ENCODE results near the gene COBL. TPM values are rescaled to one million over a fixed set of nuclear protein-coding genes. Genes with fewer than 3 reads are reported as not detected.

COBL gene
- total and polyA plus RNA-seq, 2 of the 8 experiments (the other 6 are each of a cell fraction or from before 2014, with no cell fraction given), result 13.8 to 40.4 TPM

DNA sequence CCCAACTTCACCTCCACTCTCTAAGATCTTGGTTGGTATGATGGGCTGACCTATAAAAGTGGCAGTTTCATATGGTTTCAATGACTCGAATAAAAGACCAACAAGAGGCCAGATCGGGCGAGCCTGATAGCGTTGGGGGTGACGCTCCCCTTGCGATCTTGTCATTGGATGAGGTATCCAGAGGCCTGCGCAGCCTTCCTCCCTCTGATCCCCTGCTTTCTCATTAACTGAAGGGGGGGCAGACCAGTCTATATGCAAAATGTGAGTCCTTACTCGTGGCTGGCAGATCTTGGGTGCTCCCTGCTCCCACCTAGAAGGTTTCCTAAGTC, 937 bp upstream of the COBL start:
- DNase-seq (ENCODE audit: low read depth in 1 of 2, low spot score in 2 of 2) (no peak), FAIRE-seq (no peak)
- peak in 1 of 2 experiments; percentile 9; a peak in 1 of 3 replicates for TF ChIP-seq POLR2A (IDR thresholded peaks at IDR 0.05; ENCODE audit: control extremely low read depth in 1 of 2, low read depth in 2 of 2, low read length in 2 of 2)
- TF ChIP-seq ASH2L (IDR thresholded peaks at IDR 0.05; ENCODE audit: low read length), result peak; percentile 30
- no peak for TF ChIP-seq NANOG (IDR thresholded peaks at IDR 0.05; ENCODE audit: insufficient read depth, low read depth, low read length, poor library complexity, severe bottlenecking)
- TF ChIP-seq SP2 (IDR thresholded peaks at IDR 0.05; ENCODE audit: low read length), result no peak
- WGBS, 2 experiments (ENCODE audit: extremely low coverage in 1 of 2, insufficient coverage in 1 of 2, insufficient read length in 1 of 2, insufficient replicate concordance in 2 of 2, low coverage in 1 of 2, low lambda C conversion rate in 2 of 2, missing lambda C conversion rate in 1 of 2), result 12% methylated on average over 8 of the region's 8 CpGs; no CpG with 5 or more reads in 1 of the 2 experiments
- 0 out of 2 replicates have a peak, but pooled peaks cover 3% of the 10 kb centered on the region for H3K79me1 ChIP-seq (ENCODE audit: low read depth, low read length)
- no peak overlapping the region for H2AFZ ChIP-seq (ENCODE audit: low read length)
- H2BK20ac ChIP-seq (ENCODE audit: low read length), result no peak overlapping the region
- peaks cover 0 to 31% of the 10 kb centered on the region in 2 experiments; a peak in 3 of 4 replicates for H3K79me2 ChIP-seq (ENCODE audit: control insufficient read depth in 1 of 2, insufficient read depth in 2 of 2, low read length in 2 of 2)
- H4K8ac ChIP-seq (ENCODE audit: extremely low read depth, insufficient read depth, low read length), result 0 out of 2 replicates have a peak overlapping the region, but pooled peaks have one; percentile 4
- 0 out of 2 replicates have a peak overlapping the region, but pooled peaks have one; percentile 50 for H2BK15ac ChIP-seq (ENCODE audit: low read length)
- no peak overlapping the region for H3K14ac ChIP-seq (ENCODE audit: insufficient read length)
- H3K23me2 ChIP-seq (ENCODE audit: low read depth, low read length), result peaks cover 13% of the 10 kb centered on the region
- H2AK5ac ChIP-seq (ENCODE audit: low read depth, low read length), result no peak overlapping the region
- 0 out of 2 replicates have a peak overlapping the region, but pooled peaks have one; percentile 35 for H3K27ac ChIP-seq (ENCODE audit: low read depth, low read length)
- ChIA-PET POLR2A (ENCODE audit: partially characterized antibody) (interaction anchor here (0.9 to 1.6 kb wide), 2 partner anchors 9 kb away, joined by 3 to 14 read pairs; no protein-coding TSS in a partner anchor), CTCF (ENCODE audit: partially characterized antibody) (interaction anchor here (0.8 to 2.0 kb wide), 3 partner anchors 8 to 38 kb away, joined by 3 to 8 read pairs (median 7); no protein-coding TSS in a partner anchor)
- no peak overlapping the region for H4K91ac ChIP-seq (replicated peaks; ENCODE audit: insufficient read length, low read length)
- H3K9me3 ChIP-seq (ENCODE audit: insufficient read depth in 2 of 2, low read depth in 1 of 2, low read length in 1 of 2), result no peaks in the 10 kb centered on the region
- peaks cover 0 to 6% of the 10 kb centered on the region in 2 experiments for H4K20me1 ChIP-seq (replicated peaks in 1 of 2; ENCODE audit: control insufficient read depth in 1 of 2, insufficient read depth in 2 of 2, low read length in 2 of 2)
- peak overlapping the region; percentile 69; the same call in 1 of the 2 replicates for H2BK5ac ChIP-seq (ENCODE audit: low read depth, low read length)
- H2BK120ac ChIP-seq (replicated peaks; ENCODE audit: low read depth, low read length), result no peak overlapping the region
- H3K9ac ChIP-seq (replicated peaks in 1 of 4; ENCODE audit: extremely low read depth in 1 of 4, low read depth in 3 of 4, low read length in 3 of 4), result peak overlapping the region in 2 of 4 experiments; percentile 32 to 43; a peak in 2 of 7 replicates
- no peak overlapping the region for H3K56ac ChIP-seq (replicated peaks; ENCODE audit: insufficient read length, low read depth, low read length)
- peak overlapping the region; percentile 56 for H3K18ac ChIP-seq (ENCODE audit: extremely low read depth, low read length)
- peak overlapping the region; percentile 71 to 78 (median 73) for H3K4me3 ChIP-seq (ENCODE audit: extremely low read depth in 1 of 4, insufficient read depth in 2 of 4, low read depth in 3 of 4, low read length in 4 of 4)
- peak overlapping the region; percentile 80; the same call in 1 of the 2 replicates for H2BK12ac ChIP-seq (ENCODE audit: low read depth, low read length)
- peaks cover 6 to 23% (median 13%) of the 10 kb centered on the region in 4 experiments for H3K4me1 ChIP-seq (replicated peaks in 1 of 4; ENCODE audit: control insufficient read depth in 3 of 4, insufficient read depth in 4 of 4, low read length in 3 of 4)
- H3K4me2 ChIP-seq (ENCODE audit: insufficient read depth in 1 of 2, low read depth in 2 of 2, low read length in 2 of 2), result peak overlapping the region; percentile 83
- no peak overlapping the region for H3K4ac ChIP-seq (replicated peaks; ENCODE audit: insufficient read length, low read depth, low read length)
- no peak overlapping the region for H4K5ac ChIP-seq (ENCODE audit: insufficient read length, low read depth, low read length)
- peaks cover 0 to 4% (median 1%) of the 10 kb centered on the region in 4 experiments; a peak in 4 of 7 replicates for H3K27me3 ChIP-seq (replicated peaks in 1 of 4; ENCODE audit: control insufficient read depth in 3 of 4, extremely low read depth in 1 of 4, insufficient read depth in 3 of 4, low read length in 3 of 4)
- no peak overlapping the region for H3K23ac ChIP-seq (ENCODE audit: insufficient read length)
- H3K36me3 ChIP-seq (ENCODE audit: control insufficient read depth in 2 of 4, insufficient read depth in 4 of 4, low read length in 3 of 4), result no peaks in the 10 kb centered on the region
